HG03196 (cell line): Measurements from ENCODE around the gene CAPN12.

Experiments used
- ATAC-seq: cut with Tn5 transposase; IDR thresholded peaks from one replicate; pipeline ENCODE4 v1.9.1; 2021; ENCODE audit not compliant: unreplicated experiment

The CAPN12 gene

GRCh38 chr19:38710928-38711725, 33.1 kb downstream of the CAPN12 start:
- ATAC-seq: no peak

- ATAC-seq: no peak
These were observed 33.9 kb downstream of the CAPN12 start for GRCh38 chr19:38710416-38710702.

GRCh38 chr19:38709671-38710415, 34.4 kb downstream of the CAPN12 start:
- ATAC-seq: no peak

- no peak for ATAC-seq
These were observed 35.2 kb downstream of the CAPN12 start for GRCh38 chr19:38709119-38709518.

GRCh38 chr19:38708413-38709024, 35.8 kb downstream of the CAPN12 start:
- no peak for ATAC-seq

GRCh38 chr19:38707512-38708114, 36.7 kb downstream of the CAPN12 start:
- ATAC-seq: no peak

GRCh38 chr19:38706792-38707511, 37.3 kb downstream of the CAPN12 start:
- no peak for ATAC-seq

GRCh38 chr19:38705197-38706019, 38.9 kb downstream of the CAPN12 start:
- ATAC-seq: no peak

- no peak for ATAC-seq
These were observed 39.7 kb downstream of the CAPN12 start for GRCh38 chr19:38704488-38705026.

- no peak for ATAC-seq
These were observed 40.8 kb downstream of the CAPN12 start for GRCh38 chr19:38703509-38703908.

- ATAC-seq: no peak
These were observed 42.0 kb downstream of the CAPN12 start for GRCh38 chr19:38702278-38702677.

GRCh38 chr19:38701455-38702063, 42.7 kb downstream of the CAPN12 start:
- ATAC-seq: no peak

- ATAC-seq: no peak
These were observed 43.3 kb downstream of the CAPN12 start for GRCh38 chr19:38700902-38701454.

- no peak for ATAC-seq
These were observed 43.8 kb downstream of the CAPN12 start for GRCh38 chr19:38700350-38700901.

GRCh38 chr19:38699647-38700349, 44.5 kb downstream of the CAPN12 start:
- ATAC-seq: no peak

- ATAC-seq: no peak
These were observed 45.3 kb downstream of the CAPN12 start for GRCh38 chr19:38699027-38699346.

GRCh38 chr19:38698225-38699026, 45.8 kb downstream of the CAPN12 start:
- ATAC-seq: no peak

- ATAC-seq: no peak
These were observed 46.6 kb downstream of the CAPN12 start for GRCh38 chr19:38697641-38698071.
